A673 (cell line): ENCODE results near the gene MYH16. TPM values are rescaled to one million over a fixed set of nuclear protein-coding genes. Genes with fewer than 3 reads are reported as not detected.

ENCODE experiments used
- BruUV-seq: library from RNA; stranded (reverse); fragments of 400-500 nt; replicated peaks from 2 replicates; lab custom pipeline; 2021; lab: Mats Ljungman, UMichigan
- CTCF ChIA-PET: fragments of 300-600 bp; sonication (Branson Sonifier 250); formaldehyde crosslinking; loops from one replicate; lab custom pipeline; 2022; ENCODE audit warnings: antibody characterized with exemption; lab: Charles Lee
- POLR2A ChIA-PET: fragments of 300-600 bp; sonication (Branson Sonifier 250); formaldehyde crosslinking; loops from one replicate; lab custom pipeline; 2022; ENCODE audit warnings: antibody characterized with exemption; ENCODE audit not compliant: low non-redundant PET; lab: Charles Lee
- DNase-seq: peaks from one replicate; pipeline ENCODE4 v3.0.0-alpha.2; 2015; ENCODE audit warnings: low spot score
- H3K27ac ChIP-seq: fragments of 200-600 bp; sonication (generic); 2 replicates; pipeline ENCODE4 v1.5.1; 2016; ENCODE audit warnings: mixed run types, low read depth, mild to moderate bottlenecking, mixed read lengths, antibody characterized with exemption, low read length; ENCODE audit not compliant: poor library complexity, severe bottlenecking
- H3K27me3 ChIP-seq: fragments of 200-600 bp; sonication (generic); replicated peaks from 2 replicates; pipeline ENCODE4 v1.6.1; 2017; ENCODE audit warnings: mixed run types, low read depth, mild to moderate bottlenecking, mixed read lengths, antibody characterized with exemption, low read length; ENCODE audit not compliant: insufficient read depth, poor library complexity
- H3K36me3 ChIP-seq: fragments of 200-600 bp; sonication (generic); 2 replicates; pipeline ENCODE4 v1.6.1; 2016; ENCODE audit warnings: mixed run types, mild to moderate bottlenecking, mixed read lengths, antibody characterized with exemption, low read length; ENCODE audit not compliant: insufficient read depth, poor library complexity, severe bottlenecking
- H3K4me1 ChIP-seq: fragments of 200-600 bp; sonication (generic); 2 replicates; pipeline ENCODE4 v1.6.1; 2017; ENCODE audit warnings: mixed run types, mild to moderate bottlenecking, mixed read lengths, antibody characterized with exemption, low read length; ENCODE audit not compliant: insufficient read depth, poor library complexity, severe bottlenecking
- H3K4me3 ChIP-seq: fragments of 200-600 bp; sonication (generic); 2 replicates; pipeline ENCODE4 v1.5.1; 2016; ENCODE audit warnings: low read depth, mixed run types, mild to moderate bottlenecking, mixed read lengths, low read length; ENCODE audit not compliant: poor library complexity, severe bottlenecking
- H3K9me3 ChIP-seq: fragments of 200-600 bp; sonication (generic); 2 replicates; pipeline ENCODE4 v1.6.1; 2016; ENCODE audit warnings: mixed run types, low read depth, mild to moderate bottlenecking, mixed read lengths, antibody characterized with exemption, low read length; ENCODE audit not compliant: poor library complexity, severe bottlenecking
- CTCF ChIP-seq: fragments of 300-800, 200-600 bp; sonication (generic); conservative IDR thresholded peaks from 2 replicates; pipeline ENCODE4 v1.5.1; 2017; ENCODE audit warnings: low read depth, mild to moderate bottlenecking, antibody characterized with exemption, low read length, moderate library complexity, mixed read lengths
- EZH2 ChIP-seq: fragments of 200-600 bp; sonication (generic); IDR thresholded peaks from 2 replicates; pipeline ENCODE4 v1.6.1; 2017; ENCODE audit warnings: borderline replicate concordance, low read depth, mild to moderate bottlenecking, mixed read lengths, antibody characterized with exemption, low read length; ENCODE audit not compliant: poor library complexity, severe bottlenecking
- intact Hi-C: fragments of 100-400 bp; cut with micrococcal nuclease; formaldehyde crosslinking; loops from one replicate; pipeline ENCODE4 v1.10.0; 2022; ENCODE audit not compliant: unreplicated experiment
- total RNA-seq: library from RNA; stranded (reverse); gene quantifications from 2 replicates; pipeline ENCODE4 v1.2.3, GENCODE V29; 2021

Gene MYH16
- total RNA-seq, 1 experiment from 2014 or later: not detected

GRCh38 chr7:99312316-99313203 lies 39.9 kb downstream of the MYH16 start:
- DNase-seq: peak; percentile 79
- Histone ChIP-seq H3K9me3 (no peaks in the 10 kb centered on the region), H3K27ac (no peak overlapping the region), H3K36me3 (no peaks in the 10 kb centered on the region), H3K4me3 (no peak overlapping the region), H3K27me3 (no peaks in the 10 kb centered on the region), H3K4me1 (no peaks in the 10 kb centered on the region)
- ChIA-PET CTCF (no interaction called here), POLR2A (no interaction called here)
- intact Hi-C loops: loop anchor here (1.0 kb wide), 1 partner anchor 272 kb away; no protein-coding TSS in a partner anchor
- no TSS peak for BruUV-seq
- TF ChIP-seq CTCF (peak; percentile 90), EZH2 (no peak)

- no peak for DNase-seq
- CTCF ChIA-PET: no interaction called here
- no peaks in the 10 kb centered on the region for H3K9me3 ChIP-seq
- H3K27ac ChIP-seq: no peak overlapping the region
- no peak for TF ChIP-seq EZH2
- no peak for TF ChIP-seq CTCF
- H3K4me1 ChIP-seq: no peaks in the 10 kb centered on the region
- BruUV-seq: no TSS peak
- H3K4me3 ChIP-seq: no peak overlapping the region
- no peaks in the 10 kb centered on the region for H3K36me3 ChIP-seq
- intact Hi-C loops: loop anchor here (1.0 kb wide), 1 partner anchor 273 kb away; no protein-coding TSS in a partner anchor
- POLR2A ChIA-PET: no interaction called here
- H3K27me3 ChIP-seq: no peaks in the 10 kb centered on the region
Measured at GRCh38 chr7:99313204-99313573, 40.5 kb downstream of the MYH16 start.

- TF ChIP-seq CTCF (no peak), EZH2 (no peak)
- CTCF ChIA-PET: no interaction called here
- Histone ChIP-seq H3K4me3 (no peak overlapping the region), H3K36me3 (no peaks in the 10 kb centered on the region), H3K9me3 (no peaks in the 10 kb centered on the region), H3K27me3 (no peaks in the 10 kb centered on the region), H3K27ac (no peak overlapping the region), H3K4me1 (no peaks in the 10 kb centered on the region)
- POLR2A ChIA-PET: no interaction called here
- BruUV-seq: no TSS peak
- intact Hi-C loops: no loop called here
- no peak for DNase-seq
Measured at GRCh38 chr7:99314504-99314903, 41.9 kb downstream of the MYH16 start.
